ENCODE results near the gene BRINP2.

BRINP2 gene

DNA sequence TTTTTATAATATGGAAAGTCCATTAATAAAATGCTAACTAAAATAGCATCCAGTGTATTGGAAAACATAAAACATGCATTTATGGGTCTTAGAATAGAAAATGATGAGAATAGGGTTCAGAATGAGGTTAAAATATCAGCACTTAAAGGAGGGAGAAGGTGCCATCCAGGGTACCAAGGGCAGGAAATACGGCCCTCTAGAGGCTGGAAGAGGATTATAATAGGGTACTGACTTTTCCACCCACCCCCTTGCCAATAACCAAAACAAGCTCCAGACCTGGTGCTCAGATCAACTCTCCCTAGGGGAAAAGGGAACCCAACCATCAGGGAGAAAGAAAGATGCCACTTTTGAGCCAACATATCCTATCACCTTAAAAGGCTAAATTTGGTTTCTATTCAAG is 32.9 kb upstream of the BRINP2 start:
- H3K9ac ChIP-seq (ENCODE audit: low read length), result no peak overlapping the region
- no peaks in the 10 kb centered on the region for H3K27me3 ChIP-seq (replicated peaks; ENCODE audit: control insufficient read depth, insufficient read depth, low read length)
- H3K9me3 ChIP-seq (ENCODE audit: control insufficient read depth, low read length), result no peaks in the 10 kb centered on the region
- no peak overlapping the region for H3K4me3 ChIP-seq (ENCODE audit: low read length)
- no peak for DNase-seq (ENCODE audit: low read depth)
- H3K36me3 ChIP-seq (ENCODE audit: control insufficient read depth, insufficient read depth, low read length, severe bottlenecking), result no peaks in the 10 kb centered on the region
- H3K4me1 ChIP-seq (ENCODE audit: control insufficient read depth, insufficient read depth, low read length), result peaks cover 19% of the 10 kb centered on the region

DNA sequence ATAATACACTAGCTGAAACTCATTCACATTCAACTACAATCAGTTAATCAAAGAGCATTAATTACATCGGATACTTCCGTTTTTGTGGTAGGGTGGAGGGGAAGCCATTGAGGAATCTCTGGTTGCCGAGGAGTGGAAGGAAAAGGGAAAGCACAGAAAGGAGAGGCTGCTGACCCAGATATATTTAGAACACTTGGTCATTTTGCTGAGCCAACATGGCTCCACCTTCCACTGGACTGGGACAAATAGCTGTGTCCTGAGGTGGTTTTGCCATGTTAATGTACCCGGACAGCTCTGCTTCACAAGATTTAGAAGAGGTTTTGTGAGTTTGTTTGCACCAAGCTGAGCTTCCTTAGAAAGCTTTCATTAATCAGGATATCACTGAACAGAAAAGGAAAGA is 32.4 kb upstream of the BRINP2 start:
- no peak for DNase-seq (ENCODE audit: low read depth)
- no peaks in the 10 kb centered on the region for H3K9me3 ChIP-seq (ENCODE audit: control insufficient read depth, low read length)
- H3K9ac ChIP-seq (ENCODE audit: low read length), result no peak overlapping the region
- H3K4me3 ChIP-seq (ENCODE audit: low read length), result no peak overlapping the region
- no peaks in the 10 kb centered on the region for H3K27me3 ChIP-seq (replicated peaks; ENCODE audit: control insufficient read depth, insufficient read depth, low read length)
- no peaks in the 10 kb centered on the region for H3K36me3 ChIP-seq (ENCODE audit: control insufficient read depth, insufficient read depth, low read length, severe bottlenecking)
- H3K4me1 ChIP-seq (ENCODE audit: control insufficient read depth, insufficient read depth, low read length), result peaks cover 14% of the 10 kb centered on the region

DNA sequence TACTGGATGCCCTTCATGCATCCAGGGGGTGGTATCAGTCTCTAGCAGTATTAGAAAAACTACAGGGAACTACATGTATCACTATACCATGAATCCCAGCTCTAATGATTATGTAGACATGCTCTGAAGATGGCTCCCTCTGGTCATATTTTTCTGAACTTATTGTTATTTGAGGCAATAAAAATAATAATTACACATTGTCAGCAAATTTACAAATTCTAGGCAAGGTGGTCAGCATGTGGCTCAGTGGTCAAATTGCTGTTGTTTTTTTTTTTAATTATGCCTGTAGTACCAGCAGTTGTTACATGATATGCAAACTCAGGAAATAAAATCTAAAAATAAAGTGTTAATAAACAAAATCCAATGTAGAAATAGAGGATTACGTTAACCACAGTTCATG is 28.7 kb upstream of the BRINP2 start:
- no peak for DNase-seq (ENCODE audit: low read depth)
- Histone ChIP-seq H3K4me3 (ENCODE audit: low read length) (no peak overlapping the region), H3K27me3 (replicated peaks; ENCODE audit: control insufficient read depth, insufficient read depth, low read length) (no peaks in the 10 kb centered on the region), H3K36me3 (ENCODE audit: control insufficient read depth, insufficient read depth, low read length, severe bottlenecking) (no peaks in the 10 kb centered on the region), H3K4me1 (ENCODE audit: control insufficient read depth, insufficient read depth, low read length) (peaks cover 26% of the 10 kb centered on the region), H3K9ac (ENCODE audit: low read length) (no peak overlapping the region), H3K9me3 (ENCODE audit: control insufficient read depth, low read length) (no peaks in the 10 kb centered on the region)

DNA sequence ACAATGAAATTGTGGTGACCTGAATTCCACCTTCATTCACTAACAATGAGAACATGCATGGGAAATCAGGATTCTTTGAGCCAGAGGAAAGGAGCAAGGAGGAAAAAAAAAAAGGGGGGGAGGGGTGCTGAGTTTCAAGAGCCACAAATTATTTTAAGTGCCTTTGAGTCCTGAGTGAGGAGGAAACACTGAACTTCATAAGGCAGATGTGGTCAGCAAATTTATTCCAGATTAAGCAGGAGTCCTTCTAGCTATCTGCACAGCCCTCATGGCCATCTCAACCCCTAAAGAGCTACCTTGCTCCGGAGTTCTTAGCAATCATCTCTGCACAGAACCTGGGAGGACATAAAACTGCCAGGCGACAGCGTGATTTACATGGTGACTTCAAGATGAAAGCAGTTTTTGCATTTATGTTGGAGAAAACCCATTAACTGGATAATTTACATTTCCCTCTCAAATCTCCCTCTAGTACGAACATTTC is 27.9 kb upstream of the BRINP2 start:
- peaks cover 29% of the 10 kb centered on the region for H3K4me1 ChIP-seq (ENCODE audit: control insufficient read depth, insufficient read depth, low read length)
- H3K4me3 ChIP-seq (ENCODE audit: low read length), result no peak overlapping the region
- no peaks in the 10 kb centered on the region for H3K27me3 ChIP-seq (replicated peaks; ENCODE audit: control insufficient read depth, insufficient read depth, low read length)
- DNase-seq (ENCODE audit: low read depth), result no peak
- H3K36me3 ChIP-seq (ENCODE audit: control insufficient read depth, insufficient read depth, low read length, severe bottlenecking), result no peaks in the 10 kb centered on the region
- H3K9ac ChIP-seq (ENCODE audit: low read length), result no peak overlapping the region
- no peaks in the 10 kb centered on the region for H3K9me3 ChIP-seq (ENCODE audit: control insufficient read depth, low read length)

DNA sequence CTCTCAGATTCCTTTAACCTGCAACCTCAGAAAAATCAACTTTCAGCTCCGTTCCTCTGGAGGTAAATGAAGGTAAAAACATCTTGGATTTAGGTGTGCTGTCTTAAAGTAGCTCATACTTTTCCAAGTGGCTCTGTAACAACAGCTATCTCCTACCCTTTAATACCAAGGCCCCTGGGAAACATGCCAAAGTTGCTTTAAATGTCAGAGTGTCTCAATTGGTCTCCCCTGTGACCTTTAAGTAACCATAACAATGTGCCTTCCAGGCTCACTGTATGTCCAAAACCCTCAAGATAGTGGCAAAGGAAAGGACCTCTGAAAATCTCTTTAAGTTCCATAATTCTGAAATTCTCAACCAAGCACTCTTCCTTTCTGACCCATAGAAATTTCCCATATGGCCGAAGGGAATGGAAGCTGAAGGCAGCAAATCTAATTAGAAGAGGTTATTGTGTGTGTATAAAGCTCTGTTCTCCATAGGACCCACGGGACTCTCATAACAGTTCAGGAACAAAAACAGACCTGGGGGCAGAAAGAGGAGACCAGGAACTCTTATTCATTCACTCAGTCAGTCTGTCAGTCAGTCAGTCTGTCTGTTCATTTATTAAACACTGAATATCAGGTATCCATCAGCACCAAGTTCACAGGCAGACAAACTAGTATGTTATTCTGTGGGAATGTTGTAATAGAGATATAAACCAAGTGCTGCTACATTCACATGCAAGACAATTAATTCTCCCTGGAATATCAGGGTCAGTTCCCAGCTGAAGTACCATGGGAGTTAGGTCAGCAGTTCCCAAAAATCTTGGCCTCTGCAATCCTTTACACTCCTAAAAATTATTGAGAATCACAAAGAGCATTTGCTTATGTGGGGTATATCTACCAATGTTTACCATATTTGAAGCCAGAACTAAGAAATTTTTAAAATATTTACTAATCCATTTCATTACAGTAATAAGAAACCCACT is 25.4 kb upstream of the BRINP2 start:
- Histone ChIP-seq H3K36me3 (ENCODE audit: control insufficient read depth, insufficient read depth, low read length, severe bottlenecking) (no peaks in the 10 kb centered on the region), H3K9me3 (ENCODE audit: control insufficient read depth, low read length) (no peaks in the 10 kb centered on the region), H3K4me3 (ENCODE audit: low read length) (peak overlapping the region; percentile 20), H3K9ac (ENCODE audit: low read length) (no peak overlapping the region), H3K27me3 (replicated peaks; ENCODE audit: control insufficient read depth, insufficient read depth, low read length) (no peaks in the 10 kb centered on the region), H3K4me1 (ENCODE audit: control insufficient read depth, insufficient read depth, low read length) (peaks cover 29% of the 10 kb centered on the region)
- DNase-seq (ENCODE audit: low read depth), result no peak

DNA sequence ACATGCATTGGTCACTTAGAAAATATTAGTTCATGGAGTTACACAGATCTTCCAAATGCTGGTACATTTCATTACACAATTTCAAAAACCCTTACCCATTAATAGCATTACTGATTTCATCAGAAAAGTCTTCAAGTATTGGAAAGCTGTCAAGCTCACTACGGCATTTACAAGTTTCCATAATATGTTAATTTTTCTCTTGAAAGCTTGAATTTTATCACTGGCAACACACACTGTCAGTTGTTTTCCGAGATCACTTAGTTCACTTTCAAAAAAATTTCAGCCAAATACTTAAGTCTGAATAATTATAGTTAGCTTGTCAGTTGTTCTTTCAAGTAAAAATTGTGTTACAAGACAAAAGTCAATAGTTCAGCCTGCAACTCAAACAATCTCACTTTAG is 24.3 kb upstream of the BRINP2 start:
- H3K27me3 ChIP-seq (replicated peaks; ENCODE audit: control insufficient read depth, insufficient read depth, low read length), result no peaks in the 10 kb centered on the region
- no peak overlapping the region for H3K4me3 ChIP-seq (ENCODE audit: low read length)
- H3K4me1 ChIP-seq (ENCODE audit: control insufficient read depth, insufficient read depth, low read length), result peaks cover 29% of the 10 kb centered on the region
- H3K9ac ChIP-seq (ENCODE audit: low read length), result no peak overlapping the region
- no peaks in the 10 kb centered on the region for H3K9me3 ChIP-seq (ENCODE audit: control insufficient read depth, low read length)
- DNase-seq (ENCODE audit: low read depth), result no peak
- H3K36me3 ChIP-seq (ENCODE audit: control insufficient read depth, insufficient read depth, low read length, severe bottlenecking), result no peaks in the 10 kb centered on the region

DNA sequence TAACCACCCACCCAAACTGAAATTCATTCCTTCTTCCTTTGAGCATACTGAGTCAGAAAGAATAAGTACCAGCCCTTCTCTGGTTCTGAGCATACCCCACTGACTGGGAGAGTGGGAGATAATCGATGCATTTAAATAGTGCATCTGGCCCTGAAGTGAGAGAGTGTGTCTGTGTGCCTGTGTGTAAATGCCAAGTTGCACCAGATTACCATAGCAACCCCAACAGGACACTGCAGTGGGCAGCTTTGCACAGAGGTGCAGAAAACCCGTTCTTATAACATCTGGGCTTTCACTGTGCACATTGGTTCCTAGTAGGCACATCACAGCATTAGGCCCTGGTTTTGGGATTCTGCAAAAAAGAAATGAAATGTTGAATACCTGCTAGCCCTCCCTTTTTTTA is 8.5 kb upstream of the BRINP2 start:
- Histone ChIP-seq H3K9me3 (ENCODE audit: control insufficient read depth, low read length) (no peaks in the 10 kb centered on the region), H3K27me3 (replicated peaks; ENCODE audit: control insufficient read depth, insufficient read depth, low read length) (peaks cover 58% of the 10 kb centered on the region), H3K4me3 (ENCODE audit: low read length) (no peak overlapping the region), H3K9ac (ENCODE audit: low read length) (no peak overlapping the region), H3K4me1 (ENCODE audit: control insufficient read depth, insufficient read depth, low read length) (no peaks in the 10 kb centered on the region), H3K36me3 (ENCODE audit: control insufficient read depth, insufficient read depth, low read length, severe bottlenecking) (no peaks in the 10 kb centered on the region)
- no peak for DNase-seq (ENCODE audit: low read depth)

DNA sequence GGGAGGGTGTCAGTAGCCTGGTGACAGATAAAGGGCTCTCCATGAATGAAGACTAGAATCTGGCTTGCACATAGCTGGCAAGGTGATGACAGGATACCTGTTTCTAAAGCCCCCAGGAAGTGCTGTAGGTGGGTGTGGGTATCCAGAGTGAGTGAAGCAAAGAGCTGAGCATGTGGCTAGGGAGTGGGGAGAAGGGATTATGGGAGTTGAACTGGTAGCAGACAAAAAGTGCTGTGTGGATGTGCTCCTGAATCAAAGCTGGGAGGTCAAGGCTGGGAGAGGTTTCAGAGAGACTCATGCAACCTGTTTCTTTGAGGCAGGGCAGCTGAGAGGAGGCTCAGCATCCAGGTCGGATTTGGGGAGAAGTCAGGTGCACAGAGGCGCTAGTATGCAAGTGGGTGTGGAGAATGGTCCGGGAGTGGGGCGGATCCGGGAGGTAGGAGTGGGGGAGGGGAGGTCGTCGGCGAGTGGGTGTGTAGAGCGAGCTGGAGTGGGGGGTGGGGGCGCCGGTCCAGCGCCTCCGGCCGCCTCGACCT is 6.8 kb upstream of the BRINP2 start:
- no peaks in the 10 kb centered on the region for H3K9me3 ChIP-seq (ENCODE audit: control insufficient read depth, low read length)
- H3K4me3 ChIP-seq (ENCODE audit: low read length), result peak overlapping the region; percentile 49
- no peak overlapping the region for H3K9ac ChIP-seq (ENCODE audit: low read length)
- H3K36me3 ChIP-seq (ENCODE audit: control insufficient read depth, insufficient read depth, low read length, severe bottlenecking), result no peaks in the 10 kb centered on the region
- H3K4me1 ChIP-seq (ENCODE audit: control insufficient read depth, insufficient read depth, low read length), result no peaks in the 10 kb centered on the region
- DNase-seq (ENCODE audit: low read depth), result no peak
- H3K27me3 ChIP-seq (replicated peaks; ENCODE audit: control insufficient read depth, insufficient read depth, low read length), result peaks cover 74% of the 10 kb centered on the region

DNA sequence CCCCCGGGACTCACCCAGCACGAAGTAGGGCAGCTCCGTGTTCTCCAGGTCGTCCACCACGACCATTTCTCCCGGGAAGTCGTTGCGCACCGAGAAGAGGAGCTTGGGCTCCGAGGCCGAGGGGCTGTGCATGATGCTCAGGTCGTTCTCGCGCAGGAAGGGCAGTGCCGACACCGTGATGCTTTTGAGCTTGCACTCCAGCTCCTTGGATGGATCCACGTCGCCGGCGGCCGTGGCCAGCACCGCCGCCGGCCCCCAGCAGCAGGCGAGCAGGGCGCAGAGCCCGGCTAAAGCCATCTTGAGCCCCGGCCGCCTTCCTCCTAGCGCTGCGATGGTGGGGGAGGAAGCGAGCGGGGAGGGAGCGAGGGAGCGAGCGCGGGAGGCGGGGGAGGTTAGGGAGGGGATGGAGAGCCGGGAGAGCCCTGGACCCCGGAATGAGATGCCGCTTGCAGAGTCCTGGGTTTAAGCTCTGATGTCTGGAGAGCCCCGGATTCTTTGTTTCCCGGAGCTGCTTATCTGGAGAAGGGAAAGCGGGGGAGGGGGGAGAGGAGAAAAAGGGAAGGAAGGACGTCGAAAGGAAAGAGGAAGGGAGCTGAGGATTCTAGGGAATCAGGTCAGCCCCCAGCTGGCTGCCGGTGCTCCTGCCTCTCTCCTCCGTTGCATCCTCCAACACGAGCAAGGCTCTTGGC is 6.2 kb upstream of the BRINP2 start, which contains the start of gene ASTN1:
Gene ASTN1 (minus strand): TSS at position 333 of the 689 bp plus-strand sequence. CDS start 36 bp downstream, at position 297.
- H3K9me3 ChIP-seq (ENCODE audit: control insufficient read depth, low read length), result no peaks in the 10 kb centered on the region
- H3K36me3 ChIP-seq (ENCODE audit: control insufficient read depth, insufficient read depth, low read length, severe bottlenecking), result no peaks in the 10 kb centered on the region
- H3K4me1 ChIP-seq (ENCODE audit: control insufficient read depth, insufficient read depth, low read length), result no peaks in the 10 kb centered on the region
- peak within 1 kb of the TSS; percentile 49 for H3K4me3 ChIP-seq (ENCODE audit: low read length)
- no peak within 1 kb of the TSS for H3K9ac ChIP-seq (ENCODE audit: low read length)
- peaks cover 80% of the 10 kb centered on the region for H3K27me3 ChIP-seq (replicated peaks; ENCODE audit: control insufficient read depth, insufficient read depth, low read length)
- DNase-seq (ENCODE audit: low read depth), result peak; percentile 16

DNA sequence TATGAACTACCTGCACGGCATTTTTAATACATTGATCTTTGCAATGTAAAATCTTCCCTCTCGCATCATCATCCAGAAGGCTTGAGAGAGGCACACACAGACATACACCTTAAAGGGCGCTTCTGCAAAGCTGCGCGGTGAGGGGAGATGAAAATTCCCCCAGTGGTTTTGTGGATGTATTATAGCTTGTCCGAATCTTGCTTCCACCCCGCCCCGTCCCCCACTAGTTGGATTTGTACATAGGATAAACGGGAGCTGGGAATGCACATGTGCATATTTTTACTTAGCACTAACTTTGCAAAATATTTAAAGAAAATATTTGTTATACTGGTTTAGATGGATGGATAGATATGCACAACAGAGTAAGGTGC is 5.7 kb upstream of the BRINP2 start:
- H3K36me3 ChIP-seq (ENCODE audit: control insufficient read depth, insufficient read depth, low read length, severe bottlenecking), result no peaks in the 10 kb centered on the region
- H3K4me3 ChIP-seq (ENCODE audit: low read length), result no peak overlapping the region
- no peaks in the 10 kb centered on the region for H3K9me3 ChIP-seq (ENCODE audit: control insufficient read depth, low read length)
- H3K9ac ChIP-seq (ENCODE audit: low read length), result no peak overlapping the region
- no peaks in the 10 kb centered on the region for H3K4me1 ChIP-seq (ENCODE audit: control insufficient read depth, insufficient read depth, low read length)
- no peak for DNase-seq (ENCODE audit: low read depth)
- H3K27me3 ChIP-seq (replicated peaks; ENCODE audit: control insufficient read depth, insufficient read depth, low read length), result peaks cover 85% of the 10 kb centered on the region

DNA sequence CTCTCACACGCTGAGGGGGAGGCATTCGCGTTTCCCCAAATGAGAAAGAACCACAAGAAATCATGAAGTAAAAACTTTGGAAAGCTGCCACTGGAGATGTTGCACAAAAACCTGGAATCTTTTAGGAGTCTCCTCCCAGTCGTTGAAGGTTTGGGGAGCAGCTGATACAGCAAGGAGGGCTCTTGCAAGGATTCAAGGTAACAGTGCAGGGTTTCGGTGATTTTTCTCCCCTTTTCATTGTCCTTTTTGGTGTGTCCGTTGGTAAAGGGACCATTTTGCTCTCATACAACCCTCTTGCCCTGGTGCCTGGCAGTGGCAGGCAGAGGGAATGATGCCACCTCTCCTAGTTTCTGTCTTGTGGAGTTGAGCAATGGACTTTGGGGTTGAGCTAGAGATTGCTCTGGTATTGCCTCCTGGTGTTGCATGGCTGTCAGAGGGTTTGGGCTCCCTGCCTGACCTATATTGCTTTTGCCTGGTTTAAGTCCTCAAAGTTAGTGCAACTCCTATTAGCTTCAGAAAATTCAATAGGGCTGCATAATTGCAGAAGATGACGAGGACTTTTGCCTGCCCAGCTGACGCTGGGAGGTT is 872 bp downstream of the BRINP2 start:
- peaks cover 28% of the 10 kb centered on the region for H3K4me1 ChIP-seq (ENCODE audit: control insufficient read depth, insufficient read depth, low read length)
- DNase-seq (ENCODE audit: low read depth), result peak; percentile 32
- H3K36me3 ChIP-seq (ENCODE audit: control insufficient read depth, insufficient read depth, low read length, severe bottlenecking), result no peaks in the 10 kb centered on the region
- no peaks in the 10 kb centered on the region for H3K9me3 ChIP-seq (ENCODE audit: control insufficient read depth, low read length)
- no peak overlapping the region for H3K9ac ChIP-seq (ENCODE audit: low read length)
- H3K27me3 ChIP-seq (replicated peaks; ENCODE audit: control insufficient read depth, insufficient read depth, low read length), result peaks cover 60% of the 10 kb centered on the region
- H3K4me3 ChIP-seq (ENCODE audit: low read length), result peak overlapping the region; percentile 77

Data from adipocyte (in vitro differentiated cells).